ENCODE measurements around the gene LMNA.

DNA sequence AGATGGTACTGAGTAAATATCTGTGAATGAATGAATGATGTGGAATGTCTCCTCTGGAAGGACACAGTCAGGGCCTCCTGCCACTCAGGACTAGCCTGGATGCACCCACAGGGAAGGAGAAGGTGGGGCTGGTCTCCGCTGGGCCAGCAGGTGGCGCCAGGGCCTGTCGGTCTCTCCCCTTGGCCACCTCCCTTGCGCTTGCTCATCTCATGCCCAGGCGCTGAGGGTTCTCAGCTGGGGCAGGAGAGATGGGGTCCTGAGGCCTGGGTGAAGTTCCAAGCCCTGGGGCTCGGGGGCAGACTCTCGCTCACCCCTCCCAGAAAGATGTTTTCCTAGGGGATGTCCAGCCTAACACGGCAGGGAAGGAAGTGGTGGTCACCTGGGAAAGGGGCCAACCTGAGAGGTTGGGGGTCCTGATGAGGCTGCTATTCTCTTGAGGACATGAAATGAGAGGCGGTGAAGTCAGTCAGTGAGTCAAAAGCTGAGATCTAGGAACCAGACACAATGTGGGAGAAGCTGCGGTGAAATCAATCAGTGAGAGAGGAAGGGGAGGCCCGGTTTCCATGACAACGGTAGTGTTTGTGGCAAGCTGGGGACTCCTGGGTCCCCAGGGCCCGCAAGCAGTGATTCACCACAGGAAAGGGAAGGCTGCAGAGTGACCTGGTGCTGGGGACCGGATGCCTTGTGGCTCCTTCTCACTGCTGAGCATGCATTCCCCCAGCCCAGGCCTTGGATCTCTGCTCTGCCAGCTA is 17.7 kb upstream of the LMNA start:
- peak; percentile 90 for TF ChIP-seq CTCF (IDR thresholded peaks at IDR 0.05; ENCODE audit: insufficient read depth, low read length)
- TF ChIP-seq POLR2AphosphoS5 (IDR thresholded peaks at IDR 0.05; ENCODE audit: low read depth), result peak; percentile 99
